OCI-LY1 (cell line): Measurements from ENCODE around the gene ZNF135.

Experiments
- H2AFZ ChIP-seq: fragments of 200-600 bp; sonication (generic), shearing (Covaris generic); 2 replicates; pipeline ENCODE4 v1.6.0; 2014; ENCODE audit warnings: antibody characterized with exemption, mild to moderate bottlenecking, low read length
- H3F3A ChIP-seq: fragments of 200-600 bp; sonication (generic), shearing (Covaris generic); 2 replicates; pipeline ENCODE4 v1.6.0; 2014; ENCODE audit warnings: mild to moderate bottlenecking, antibody characterized with exemption, low read length, moderate library complexity; ENCODE audit not compliant: insufficient read depth
- H3K27ac ChIP-seq: fragments of 200-600 bp; sonication (generic); 2 replicates; pipeline ENCODE4 v1.5.1; 2014; ENCODE audit warnings: low read length, mixed run types, mild to moderate bottlenecking, low read depth; ENCODE audit not compliant: poor library complexity, severe bottlenecking
- H3K27me3 ChIP-seq: fragments of 200-600 bp; sonication (generic); 2 replicates; pipeline ENCODE4 v1.6.0; 2014; ENCODE audit warnings: antibody characterized with exemption, mild to moderate bottlenecking, low read length, moderate library complexity; ENCODE audit not compliant: insufficient read depth
- H3K36me3 ChIP-seq: fragments of 200-600 bp; sonication (generic); 2 replicates; pipeline ENCODE4 v1.6.1; 2014; ENCODE audit warnings: mild to moderate bottlenecking, antibody characterized with exemption, low read length, moderate library complexity, mixed read lengths; ENCODE audit not compliant: insufficient read depth
- H3K4me1 ChIP-seq: fragments of 200-600 bp; sonication (generic); 2 replicates; pipeline ENCODE4 v1.5.1; 2014; ENCODE audit warnings: mild to moderate bottlenecking, low read length, moderate library complexity; ENCODE audit not compliant: insufficient read depth, severe bottlenecking
- H3K4me2 ChIP-seq: fragments of 200-600 bp; sonication (generic), shearing (Covaris generic); 2 replicates; pipeline ENCODE4 v1.6.1; 2014; ENCODE audit warnings: low read length
- H3K4me3 ChIP-seq: fragments of 200-600 bp; sonication (generic); 2 replicates; pipeline ENCODE4 v1.5.1; 2014; ENCODE audit warnings: low read length, low read depth, mild to moderate bottlenecking, mixed read lengths; ENCODE audit not compliant: poor library complexity, severe bottlenecking
- H3K79me2 ChIP-seq: fragments of 200-600 bp; shearing (Covaris generic); 2 replicates; pipeline ENCODE4 v1.6.1; 2016; ENCODE audit warnings: mixed run types, low read length, mixed read lengths; ENCODE audit not compliant: insufficient read depth
- H3K9ac ChIP-seq: fragments of 200-600 bp; sonication (generic), shearing (Covaris generic); 2 replicates; pipeline ENCODE4 v1.6.1; 2014; ENCODE audit warnings: mild to moderate bottlenecking, low read length, mixed read lengths
- H3K9me2 ChIP-seq: fragments of 200-600 bp; sonication (generic), shearing (Covaris generic); 2 replicates; pipeline ENCODE4 v1.6.1; 2014; ENCODE audit warnings: low read depth, mild to moderate bottlenecking, low read length, mixed read lengths
- H3K9me3 ChIP-seq: fragments of 200-600 bp; shearing (Covaris generic); 2 replicates; pipeline ENCODE4 v1.6.1; 2014; ENCODE audit warnings: low read length, mixed read lengths
- H4K20me1 ChIP-seq: fragments of 200-600 bp; sonication (generic), shearing (Covaris generic); 2 replicates; pipeline ENCODE4 v1.6.0; 2016; ENCODE audit warnings: mild to moderate bottlenecking, low read length; ENCODE audit not compliant: insufficient read depth
- CTCF ChIP-seq: fragments of 200-600 bp; sonication (generic), shearing (Covaris generic); IDR thresholded peaks from 2 replicates; pipeline ENCODE4 v1.5.1; 2017; ENCODE audit warnings: mild to moderate bottlenecking, antibody characterized with exemption, low read length, moderate library complexity, mixed read lengths
- EZH2 ChIP-seq: fragments of 200-600 bp; sonication (generic), shearing (Covaris generic); IDR thresholded peaks from 2 replicates; pipeline ENCODE4 v1.8.0; 2017; ENCODE audit warnings: borderline replicate concordance, mixed run types, mild to moderate bottlenecking, antibody characterized with exemption, low read length, moderate library complexity, mixed read lengths

Gene ZNF135

GRCh38 chr19:58108546-58108817 lies 49.4 kb downstream of the ZNF135 start:
- Histone ChIP-seq H3K79me2 (no peaks in the 10 kb centered on the region), H3K9me3 (peaks cover 38% of the 10 kb centered on the region)

GRCh38 chr19:58117841-58118575 lies 58.9 kb downstream of the ZNF135 start:
- no peaks in the 10 kb centered on the region for H3K27me3 ChIP-seq
- H3K4me3 ChIP-seq, result no peak overlapping the region
- peaks cover 29% of the 10 kb centered on the region for H3K9me3 ChIP-seq
- no peaks in the 10 kb centered on the region for H3F3A ChIP-seq
- H3K4me1 ChIP-seq, result no peaks in the 10 kb centered on the region
- no peaks in the 10 kb centered on the region for H4K20me1 ChIP-seq
- no peak overlapping the region for H3K27ac ChIP-seq
- H3K9me2 ChIP-seq, result no peaks in the 10 kb centered on the region
- no peak overlapping the region for H2AFZ ChIP-seq
- no peak for TF ChIP-seq CTCF
- no peak for TF ChIP-seq EZH2
- no peak overlapping the region for H3K9ac ChIP-seq
- no peaks in the 10 kb centered on the region for H3K79me2 ChIP-seq
- no peaks in the 10 kb centered on the region for H3K36me3 ChIP-seq
- H3K4me2 ChIP-seq, result no peak overlapping the region

More at GRCh38 chr19:58108546-58108817, 49.4 kb downstream of the ZNF135 start:
- Histone ChIP-seq H2AFZ (no peak overlapping the region), H4K20me1 (no peaks in the 10 kb centered on the region), H3K9me2 (no peaks in the 10 kb centered on the region), H3K4me1 (no peaks in the 10 kb centered on the region), H3K36me3 (no peaks in the 10 kb centered on the region), H3K27me3 (no peaks in the 10 kb centered on the region), H3K4me2 (no peak overlapping the region), H3K27ac (no peak overlapping the region), H3K4me3 (no peak overlapping the region), H3K9ac (no peak overlapping the region), H3F3A (no peaks in the 10 kb centered on the region)
- no peak for TF ChIP-seq CTCF
- no peak for TF ChIP-seq EZH2

GRCh38 chr19:58118979-58119733 lies 60.1 kb downstream of the ZNF135 start:
- Histone ChIP-seq H3K4me3 (no peak overlapping the region), H3K27ac (no peak overlapping the region), H3K4me2 (no peak overlapping the region), H3K9me2 (no peaks in the 10 kb centered on the region), H3K36me3 (no peaks in the 10 kb centered on the region), H3K27me3 (no peaks in the 10 kb centered on the region), H3K79me2 (no peaks in the 10 kb centered on the region), H3K9ac (no peak overlapping the region), H4K20me1 (no peaks in the 10 kb centered on the region), H3K4me1 (no peaks in the 10 kb centered on the region), H2AFZ (no peak overlapping the region), H3F3A (no peaks in the 10 kb centered on the region), H3K9me3 (peaks cover 40% of the 10 kb centered on the region)
- TF ChIP-seq EZH2 (no peak), CTCF (no peak)
